Measurements from ENCODE around the gene FBH1. TPM values are rescaled to one million over a fixed set of nuclear protein-coding genes. Genes with fewer than 3 reads are reported as not detected.

FBH1 gene
- total RNA-seq, 1 experiment from 2014 or later, result 50.5 TPM

DNA sequence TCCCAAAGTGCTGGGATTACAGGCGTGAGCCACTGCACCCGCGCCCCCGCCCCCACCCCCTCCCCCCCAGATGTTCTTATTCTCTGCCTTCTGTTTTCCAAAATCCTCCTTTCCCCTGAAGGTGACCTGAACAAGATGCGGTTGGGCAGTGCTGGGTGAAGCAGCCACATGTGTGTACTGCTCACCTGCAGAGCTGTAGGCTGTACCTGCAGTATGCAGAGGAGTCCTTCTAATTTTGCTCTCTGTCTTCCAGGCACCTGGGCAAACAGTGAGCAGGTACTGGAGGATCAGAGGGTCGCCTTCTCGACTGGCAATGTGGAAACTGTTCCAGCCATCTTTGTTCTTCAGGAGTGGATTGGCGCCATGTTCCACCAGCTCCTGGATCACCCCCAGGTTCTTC lies 2.4 kb upstream of the FBH1 start:
- POLR2A ChIA-PET, result no interaction called here
- Histone ChIP-seq H3K4me1 (ENCODE audit: control insufficient read depth, insufficient read depth, low read length) (peaks cover 3% of the 10 kb centered on the region; the same call in 1 of the 2 replicates), H3K27ac (ENCODE audit: low read length) (no peak overlapping the region), H3K36me3 (ENCODE audit: control insufficient read depth, insufficient read depth, low read length) (peaks cover 4% of the 10 kb centered on the region), H3K4me3 (ENCODE audit: low read depth in 2 of 2, low read length in 2 of 2) (no peak overlapping the region), H3K27me3 (ENCODE audit: control insufficient read depth, insufficient read depth, low read length) (no peaks in the 10 kb centered on the region), H3K9me3 (ENCODE audit: control insufficient read depth, insufficient read depth, low read depth, low read length) (no peaks in the 10 kb centered on the region)
- ATAC-seq (no peak), DNase-seq (ENCODE audit: low read depth, low spot score) (no peak)
- TF ChIP-seq SIN3A (IDR thresholded peaks at IDR 0.05; ENCODE audit: borderline replicate concordance, insufficient read depth, low read depth, low read length) (no peak), POLR2AphosphoS5 (IDR thresholded peaks at IDR 0.05; ENCODE audit: low read depth, low read length) (no peak), TCF7L2 (IDR thresholded peaks at IDR 0.05; ENCODE audit: low read depth, low read length) (no peak), REST (IDR thresholded peaks at IDR 0.05; ENCODE audit: insufficient read depth in 1 of 2, low read depth in 2 of 2, low read length in 1 of 2) (no peak)
- TF ChIP-seq, protein P1, sequence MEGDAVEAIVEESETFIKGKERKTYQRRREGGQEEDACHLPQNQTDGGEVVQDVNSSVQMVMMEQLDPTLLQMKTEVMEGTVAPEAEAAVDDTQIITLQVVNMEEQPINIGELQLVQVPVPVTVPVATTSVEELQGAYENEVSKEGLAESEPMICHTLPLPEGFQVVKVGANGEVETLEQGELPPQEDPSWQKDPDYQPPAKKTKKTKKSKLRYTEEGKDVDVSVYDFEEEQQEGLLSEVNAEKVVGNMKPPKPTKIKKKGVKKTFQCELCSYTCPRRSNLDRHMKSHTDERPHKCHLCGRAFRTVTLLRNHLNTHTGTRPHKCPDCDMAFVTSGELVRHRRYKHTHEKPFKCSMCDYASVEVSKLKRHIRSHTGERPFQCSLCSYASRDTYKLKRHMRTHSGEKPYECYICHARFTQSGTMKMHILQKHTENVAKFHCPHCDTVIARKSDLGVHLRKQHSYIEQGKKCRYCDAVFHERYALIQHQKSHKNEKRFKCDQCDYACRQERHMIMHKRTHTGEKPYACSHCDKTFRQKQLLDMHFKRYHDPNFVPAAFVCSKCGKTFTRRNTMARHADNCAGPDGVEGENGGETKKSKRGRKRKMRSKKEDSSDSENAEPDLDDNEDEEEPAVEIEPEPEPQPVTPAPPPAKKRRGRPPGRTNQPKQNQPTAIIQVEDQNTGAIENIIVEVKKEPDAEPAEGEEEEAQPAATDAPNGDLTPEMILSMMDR (IDR thresholded peaks at IDR 0.05), result no peak
- CTCF ChIA-PET, result no interaction called here
- intact Hi-C loops (cut with micrococcal nuclease; ENCODE audit: unreplicated experiment) (no loop called here), in situ Hi-C loops (cut with HindIII; ENCODE audit: low pct_unique_long_range_greater_than_20kb, low sequenced_read_pairs) (no loop called here)
- BruUV-seq (replicated peaks), result no TSS peak

DNA sequence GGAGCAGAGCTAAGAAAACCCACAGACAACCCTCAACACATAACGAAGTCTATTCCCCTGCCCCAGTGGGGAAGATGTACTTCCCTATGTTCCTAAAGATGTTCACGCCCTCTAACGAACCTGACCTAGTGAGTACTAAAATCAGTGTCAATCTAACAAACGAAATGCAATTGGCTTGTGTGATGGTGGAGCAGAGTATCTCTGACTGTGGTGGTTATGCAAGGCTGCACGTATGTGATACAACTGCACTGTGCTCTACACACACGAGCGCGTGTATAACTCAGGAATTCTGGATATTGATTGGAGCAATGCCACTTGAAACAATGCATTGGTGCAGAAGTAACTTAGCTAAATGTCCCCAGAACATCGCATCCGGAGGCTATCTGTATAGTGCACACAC lies 1.7 kb upstream of the FBH1 start:
- in situ Hi-C loops (cut with HindIII; ENCODE audit: low pct_unique_long_range_greater_than_20kb, low sequenced_read_pairs), result no loop called here
- Histone ChIP-seq H3K27me3 (ENCODE audit: control insufficient read depth, insufficient read depth, low read length) (no peaks in the 10 kb centered on the region), H3K36me3 (ENCODE audit: control insufficient read depth, insufficient read depth, low read length) (peaks cover 4% of the 10 kb centered on the region), H3K27ac (ENCODE audit: low read length) (peak overlapping the region; percentile 35; the same call in 1 of the 2 replicates), H3K4me3 (ENCODE audit: low read depth in 2 of 2, low read length in 2 of 2) (peak overlapping the region; percentile 66 to 72), H3K4me1 (ENCODE audit: control insufficient read depth, insufficient read depth, low read length) (peaks cover 3% of the 10 kb centered on the region; the same call in 1 of the 2 replicates), H3K9me3 (ENCODE audit: control insufficient read depth, insufficient read depth, low read depth, low read length) (no peaks in the 10 kb centered on the region)
- ATAC-seq (no peak), DNase-seq (ENCODE audit: low read depth, low spot score) (no peak)
- ChIA-PET POLR2A (no interaction called here), CTCF (no interaction called here)
- intact Hi-C loops (cut with micrococcal nuclease; ENCODE audit: unreplicated experiment), result no loop called here
- no peak for TF ChIP-seq SIN3A (IDR thresholded peaks at IDR 0.05; ENCODE audit: borderline replicate concordance, insufficient read depth, low read depth, low read length)
- TF ChIP-seq TCF7L2 (IDR thresholded peaks at IDR 0.05; ENCODE audit: low read depth, low read length), result no peak
- no peak for TF ChIP-seq POLR2AphosphoS5 (IDR thresholded peaks at IDR 0.05; ENCODE audit: low read depth, low read length)
- no peak for TF ChIP-seq REST (IDR thresholded peaks at IDR 0.05; ENCODE audit: insufficient read depth in 1 of 2, low read depth in 2 of 2, low read length in 1 of 2)
- TF ChIP-seq, protein P1 (IDR thresholded peaks at IDR 0.05), result no peak
- no TSS peak for BruUV-seq (replicated peaks)
